Hypothalamus (tissue), 51 donors: ENCODE data around the gene RCAN2.
A peak's percentile ranks its signal among the peaks of the same experiment; 100 is the strongest.

Experiments
- DNase-seq, 51 donors: peaks; one replicate each; lab custom pipeline; 2025; lab: John Stamatoyannopoulos, UW

Gene RCAN2

GRCh38 chr6:46233129-46233528, 258.1 kb downstream of the RCAN2 start:
- no peak for DNase-seq

GRCh38 chr6:46222286-46222685, 269.0 kb downstream of the RCAN2 start:
- DNase-seq, result no peak

GRCh38 chr6:46221222-46221793, 269.9 kb downstream of the RCAN2 start:
- DNase-seq, result peak in 4 of 51 donors; percentile 5 to 63 (median 31)

- DNase-seq, result no peak
Observed at GRCh38 chr6:46220352-46221221, 270.7 kb downstream of the RCAN2 start.

GRCh38 chr6:46219661-46220060, 271.6 kb downstream of the RCAN2 start:
- DNase-seq, result no peak

GRCh38 chr6:46218457-46218856, 272.8 kb downstream of the RCAN2 start:
- DNase-seq, result no peak

GRCh38 chr6:46217671-46218131, 273.5 kb downstream of the RCAN2 start:
- DNase-seq, result peak in 23 of 51 donors; percentile 2 to 65 (median 20)

- no peak for DNase-seq
Observed at GRCh38 chr6:46216879-46217278, 274.4 kb downstream of the RCAN2 start.

GRCh38 chr6:46215777-46216176, 275.5 kb downstream of the RCAN2 start:
- no peak for DNase-seq

GRCh38 chr6:46215213-46215612, 276.0 kb downstream of the RCAN2 start:
- no peak for DNase-seq

- DNase-seq, result no peak
Observed at GRCh38 chr6:46211917-46212316, 279.3 kb downstream of the RCAN2 start.

- no peak for DNase-seq
Observed at GRCh38 chr6:46210294-46210693, 281.0 kb downstream of the RCAN2 start.

GRCh38 chr6:46208303-46208702, 282.9 kb downstream of the RCAN2 start:
- DNase-seq, result no peak

- no peak for DNase-seq
Observed at GRCh38 chr6:46207174-46207573, 284.1 kb downstream of the RCAN2 start.

GRCh38 chr6:46204880-46205650, 286.2 kb downstream of the RCAN2 start:
- no peak for DNase-seq

- DNase-seq, result no peak
Observed at GRCh38 chr6:46203391-46204177, 287.7 kb downstream of the RCAN2 start.

- no peak for DNase-seq
Observed at GRCh38 chr6:46201702-46202101, 289.5 kb downstream of the RCAN2 start.

- no peak for DNase-seq
Observed at GRCh38 chr6:46199387-46199786, 291.9 kb downstream of the RCAN2 start.

GRCh38 chr6:46191961-46192360, 299.3 kb downstream of the RCAN2 start:
- DNase-seq, result no peak

- DNase-seq, result no peak
Observed at GRCh38 chr6:46190889-46191288, 300.4 kb downstream of the RCAN2 start.

- no peak for DNase-seq
Observed at GRCh38 chr6:46189726-46190125, 301.5 kb downstream of the RCAN2 start.
